ENCODE measurements around the gene CARD11. TPM values are rescaled to one million over a fixed set of nuclear protein-coding genes. Genes with fewer than 3 reads are reported as not detected.

CARD11 gene
- total RNA-seq, 1 donor from 2014 or later: 6.3 TPM

DNA sequence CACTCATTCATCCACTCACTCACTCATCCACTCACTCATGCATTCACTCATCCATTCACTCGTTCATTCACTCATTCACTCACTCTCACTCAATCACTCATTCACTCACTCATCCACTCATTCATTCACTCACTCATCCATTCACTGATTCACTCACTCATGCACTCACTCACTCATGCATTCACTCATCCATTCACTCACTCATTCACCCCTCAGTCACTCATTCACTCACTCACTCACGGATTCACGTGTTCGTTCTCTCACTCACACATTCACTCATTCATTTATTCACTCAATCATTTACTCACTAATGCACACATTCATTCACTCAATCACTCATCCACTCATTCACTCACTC lies 73.4 kb downstream of the CARD11 start:
- Histone ChIP-seq H3K4me3 (ENCODE audit: low read depth, low read length) (no peak overlapping the region), H3K27me3 (ENCODE audit: control insufficient read depth, insufficient read depth, low read length) (no peaks in the 10 kb centered on the region), H3K36me3 (ENCODE audit: control insufficient read depth, insufficient read depth, low read length) (no peaks in the 10 kb centered on the region)
- FAIRE-seq (no peak), DNase-seq (ENCODE audit: low read depth) (no peak)
- TF ChIP-seq CTCF (IDR thresholded peaks at IDR 0.05; ENCODE audit: insufficient read depth, low read length, severe bottlenecking): no peak

DNA sequence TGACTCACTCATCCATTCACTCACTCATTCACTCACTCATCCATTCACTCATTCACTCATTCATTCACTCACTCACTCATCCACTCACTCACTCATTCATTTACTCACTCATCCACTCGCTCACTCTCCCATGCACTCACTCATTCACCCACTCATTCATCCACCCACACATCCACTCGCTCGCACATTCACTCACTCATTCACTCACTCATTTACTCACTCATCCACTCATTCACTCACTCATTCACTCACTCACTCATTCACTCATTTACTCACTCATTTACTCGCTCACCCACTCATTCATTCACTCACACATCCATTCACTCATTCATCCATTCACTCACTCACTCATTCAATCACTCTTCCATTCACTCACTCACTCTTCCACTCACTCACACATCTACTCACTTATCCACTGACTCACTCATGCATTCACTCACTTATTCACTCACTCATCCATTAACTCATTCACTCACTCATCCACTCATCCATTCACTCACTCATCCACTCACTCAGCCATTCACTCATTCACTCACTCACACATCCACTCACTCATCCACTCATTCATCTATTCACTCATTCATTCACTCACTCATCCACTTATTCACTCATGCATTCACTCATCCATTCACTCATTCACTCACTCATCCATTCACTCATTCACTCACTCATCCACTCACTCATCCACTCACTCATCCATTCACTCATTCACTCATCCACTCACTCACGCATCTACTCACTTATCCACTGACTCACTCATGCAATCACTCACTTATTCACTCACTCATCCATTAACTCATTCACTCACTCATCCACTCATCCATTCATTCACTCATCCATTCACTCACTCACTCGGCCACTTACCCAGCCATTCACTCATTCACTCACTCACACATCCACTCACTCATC lies 74.0 kb downstream of the CARD11 start:
- no peak for DNase-seq (ENCODE audit: low read depth)

GRCh38 chr7:2968616-2969397 lies 74.9 kb downstream of the CARD11 start:
- no peak overlapping the region for H3K4me3 ChIP-seq (ENCODE audit: low read depth, low read length)
- H3K27me3 ChIP-seq (ENCODE audit: control insufficient read depth, insufficient read depth, low read length): no peaks in the 10 kb centered on the region
- DNase-seq (ENCODE audit: low read depth): no peak
- FAIRE-seq: peak; percentile 99
- H3K36me3 ChIP-seq (ENCODE audit: control insufficient read depth, insufficient read depth, low read length): no peaks in the 10 kb centered on the region
- TF ChIP-seq CTCF (IDR thresholded peaks at IDR 0.05; ENCODE audit: insufficient read depth, low read length, severe bottlenecking): no peak

More for the DNA sequence above, 74.0 kb downstream of the CARD11 start:
- H3K36me3 ChIP-seq (ENCODE audit: control insufficient read depth, insufficient read depth, low read length): no peaks in the 10 kb centered on the region
- no peak for TF ChIP-seq CTCF (IDR thresholded peaks at IDR 0.05; ENCODE audit: insufficient read depth, low read length, severe bottlenecking)
- H3K4me3 ChIP-seq (ENCODE audit: low read depth, low read length): no peak overlapping the region
- no peaks in the 10 kb centered on the region for H3K27me3 ChIP-seq (ENCODE audit: control insufficient read depth, insufficient read depth, low read length)
- FAIRE-seq: peak; percentile 89

DNA sequence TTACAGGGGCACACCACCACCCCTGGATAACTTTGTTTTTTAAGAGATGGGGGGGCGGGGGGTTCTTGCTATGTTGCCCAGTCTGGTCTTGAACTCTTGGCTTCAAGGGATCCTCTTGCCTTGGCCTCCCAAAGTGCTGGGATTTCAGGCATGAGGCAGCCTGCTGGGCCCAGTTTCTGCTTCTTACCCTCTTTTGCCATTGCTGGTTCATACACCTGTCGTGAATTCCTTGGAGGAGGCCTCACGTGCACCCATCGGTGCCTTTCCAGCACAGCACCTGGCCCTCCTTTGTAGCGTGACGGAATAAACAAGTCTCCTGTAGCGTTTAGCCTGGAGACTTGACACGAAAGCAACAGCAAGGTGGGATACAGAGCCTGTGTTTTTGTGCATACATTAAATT lies 75.5 kb downstream of the CARD11 start:
- H3K4me3 ChIP-seq (ENCODE audit: low read depth, low read length): no peak overlapping the region
- FAIRE-seq: no peak
- DNase-seq (ENCODE audit: low read depth): no peak
- no peaks in the 10 kb centered on the region for H3K36me3 ChIP-seq (ENCODE audit: control insufficient read depth, insufficient read depth, low read length)
- no peak for TF ChIP-seq CTCF (IDR thresholded peaks at IDR 0.05; ENCODE audit: insufficient read depth, low read length, severe bottlenecking)
- H3K27me3 ChIP-seq (ENCODE audit: control insufficient read depth, insufficient read depth, low read length): no peaks in the 10 kb centered on the region

GRCh38 chr7:2967705-2968104 lies 76.0 kb downstream of the CARD11 start:
- no peak for TF ChIP-seq CTCF (IDR thresholded peaks at IDR 0.05; ENCODE audit: insufficient read depth, low read length, severe bottlenecking)
- Histone ChIP-seq H3K27me3 (ENCODE audit: control insufficient read depth, insufficient read depth, low read length) (no peaks in the 10 kb centered on the region), H3K4me3 (ENCODE audit: low read depth, low read length) (no peak overlapping the region), H3K36me3 (ENCODE audit: control insufficient read depth, insufficient read depth, low read length) (no peaks in the 10 kb centered on the region)
- DNase-seq (ENCODE audit: low read depth): no peak
- FAIRE-seq: no peak
